Measurements from ENCODE around the gene ATG7. TPM values are rescaled to one million over a fixed set of nuclear protein-coding genes. Genes with fewer than 3 reads are reported as not detected.

Gene ATG7
- total RNA-seq, 1 donor from 2014 or later, result 48.5 TPM

DNA sequence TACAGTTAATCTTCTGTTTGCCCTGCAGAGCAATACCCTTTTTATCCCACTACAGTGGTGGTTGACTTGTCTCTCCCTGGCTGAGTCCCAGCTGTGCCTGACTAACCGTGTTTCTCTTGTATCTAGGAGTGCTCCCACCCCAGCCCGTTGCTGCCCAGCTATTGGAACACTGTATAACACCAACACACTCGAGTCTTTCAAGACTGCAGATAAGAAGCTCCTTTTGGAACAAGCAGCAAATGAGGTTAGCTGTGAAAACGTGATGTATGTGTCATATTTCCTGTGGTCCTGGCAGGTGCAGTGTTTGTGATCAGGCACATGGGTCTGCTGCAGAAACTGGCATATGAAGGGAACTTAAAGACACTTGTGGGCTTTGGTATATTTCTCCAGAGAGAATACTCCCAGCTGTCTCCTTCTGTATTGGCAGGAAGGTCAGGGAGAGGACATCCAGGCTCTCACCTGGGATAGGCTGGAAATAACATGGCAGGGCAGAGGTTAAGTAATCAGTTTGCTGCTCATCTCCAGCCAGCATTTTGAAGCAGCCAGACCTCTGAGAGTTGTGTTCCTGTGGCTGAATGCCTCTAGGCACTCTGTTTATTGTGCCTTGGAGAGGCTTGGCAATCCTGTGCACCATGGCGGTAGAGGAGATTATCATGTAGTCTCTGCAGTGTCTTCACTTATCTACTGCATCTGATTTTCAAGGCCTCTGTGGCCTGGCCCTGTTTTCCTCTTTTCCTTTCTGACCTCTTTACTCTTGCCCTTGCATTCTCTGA, 34.8 kb downstream of the ATG7 start:
- Histone ChIP-seq H3K36me3 (peaks cover 22 to 61% of the 10 kb centered on the region in 2 donors), H3K4me1 (peaks cover 0 to 3% of the 10 kb centered on the region in 2 donors), H3K27ac (peak overlapping the region; percentile 4 to 8), H3K27me3 (no peaks in the 10 kb centered on the region), H3K4me3 (no peak overlapping the region), H3K9me3 (no peaks in the 10 kb centered on the region)
- TF ChIP-seq CTCF (IDR thresholded peaks at IDR 0.05), result no peak
- no peak for DNase-seq (ENCODE audit: low spot score in 2 of 2)
- intact Hi-C loops (cut with DNase I), result no loop called here

DNA sequence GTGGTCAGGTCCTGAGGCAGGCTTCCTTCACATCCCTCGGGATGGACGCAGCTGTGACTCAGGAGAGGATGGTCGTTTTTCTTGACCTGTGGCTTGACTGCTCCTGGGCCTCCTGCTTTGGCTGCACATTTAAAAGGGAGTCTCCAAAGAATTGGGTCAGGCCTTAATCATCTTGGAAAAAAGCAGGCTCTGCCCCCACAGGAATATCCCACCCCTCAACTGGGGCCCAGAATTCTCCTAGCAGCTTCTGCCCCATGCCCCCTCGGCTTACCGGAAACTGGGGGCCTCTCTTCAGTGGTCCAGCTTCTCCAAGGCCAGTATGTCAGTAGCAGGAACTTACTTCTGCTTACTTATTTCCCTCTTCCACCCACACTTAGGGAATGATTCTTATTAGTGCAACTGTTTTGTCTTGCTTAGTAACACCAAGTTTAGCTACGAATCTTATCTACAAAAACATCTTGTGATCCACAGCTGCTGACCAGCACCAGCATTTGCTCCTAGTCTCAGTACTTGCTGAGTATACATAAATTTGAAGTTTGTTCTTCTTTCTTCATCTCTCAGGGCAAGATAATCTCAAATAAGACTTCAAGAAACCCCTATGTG, 35.7 kb downstream of the ATG7 start:
- TF ChIP-seq CTCF (IDR thresholded peaks at IDR 0.05), result no peak
- no peaks in the 10 kb centered on the region for H3K27me3 ChIP-seq
- DNase-seq (ENCODE audit: low spot score in 2 of 2), result no peak
- H3K27ac ChIP-seq, result peak overlapping the region; percentile 4 to 8
- no peaks in the 10 kb centered on the region for H3K9me3 ChIP-seq
- no peak overlapping the region for H3K4me3 ChIP-seq
- peaks cover 28 to 62% of the 10 kb centered on the region in 2 donors for H3K36me3 ChIP-seq
- intact Hi-C loops (cut with DNase I), result no loop called here
- peaks cover 0 to 3% of the 10 kb centered on the region in 2 donors for H3K4me1 ChIP-seq

- DNase-seq (ENCODE audit: low spot score in 2 of 2), result no peak
- Histone ChIP-seq H3K4me1 (no peaks in the 10 kb centered on the region), H3K36me3 (peaks cover 41 to 83% of the 10 kb centered on the region in 2 donors), H3K27ac (no peak overlapping the region), H3K9me3 (no peaks in the 10 kb centered on the region), H3K4me3 (no peak overlapping the region), H3K27me3 (no peaks in the 10 kb centered on the region)
- intact Hi-C loops (cut with DNase I), result no loop called here
- no peak for TF ChIP-seq CTCF (IDR thresholded peaks at IDR 0.05)
These were observed 38.1 kb downstream of the ATG7 start for GRCh38 chr3:11310258-11310657.

- Histone ChIP-seq H3K27ac (no peak overlapping the region), H3K27me3 (no peaks in the 10 kb centered on the region), H3K4me1 (no peaks in the 10 kb centered on the region), H3K4me3 (no peak overlapping the region), H3K9me3 (no peaks in the 10 kb centered on the region), H3K36me3 (peaks cover 52 to 96% of the 10 kb centered on the region in 2 donors)
- intact Hi-C loops (cut with DNase I), result no loop called here
- no peak for DNase-seq (ENCODE audit: low spot score in 2 of 2)
- no peak for TF ChIP-seq CTCF (IDR thresholded peaks at IDR 0.05)
These were observed 40.0 kb downstream of the ATG7 start for GRCh38 chr3:11312166-11312565.

DNA sequence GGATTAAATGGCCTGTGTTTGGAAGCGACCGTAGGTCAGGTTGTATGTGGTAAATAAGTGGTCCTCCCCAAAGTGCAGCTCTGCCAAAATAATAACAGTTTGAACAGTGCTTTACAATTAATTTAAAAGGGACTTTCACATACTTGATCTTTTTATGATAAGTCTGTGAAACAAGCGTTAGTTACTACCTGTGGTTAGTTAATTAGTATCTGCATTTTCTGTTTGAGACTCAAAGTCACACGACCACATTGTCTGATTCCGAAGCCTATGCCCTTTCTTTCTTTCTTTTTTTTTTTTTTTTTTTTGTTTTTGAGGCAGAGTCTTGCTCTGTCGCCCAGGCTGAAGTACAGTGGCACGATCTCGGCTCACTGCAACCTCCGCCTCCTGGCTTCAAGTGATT, 45.1 kb downstream of the ATG7 start:
- TF ChIP-seq CTCF (IDR thresholded peaks at IDR 0.05), result no peak
- H3K27ac ChIP-seq, result no peak overlapping the region
- peaks cover 61 to 95% of the 10 kb centered on the region in 2 donors for H3K36me3 ChIP-seq
- H3K27me3 ChIP-seq, result no peaks in the 10 kb centered on the region
- no peak for DNase-seq (ENCODE audit: low spot score in 2 of 2)
- no peaks in the 10 kb centered on the region for H3K9me3 ChIP-seq
- no peaks in the 10 kb centered on the region for H3K4me1 ChIP-seq
- intact Hi-C loops (cut with DNase I), result no loop called here
- H3K4me3 ChIP-seq, result no peak overlapping the region

Measured in ascending aorta (tissue), 2 donors.